ENCODE data around the gene SMPD3.
A peak's percentile ranks its signal among the peaks of the same experiment; 100 is the strongest.

DNA sequence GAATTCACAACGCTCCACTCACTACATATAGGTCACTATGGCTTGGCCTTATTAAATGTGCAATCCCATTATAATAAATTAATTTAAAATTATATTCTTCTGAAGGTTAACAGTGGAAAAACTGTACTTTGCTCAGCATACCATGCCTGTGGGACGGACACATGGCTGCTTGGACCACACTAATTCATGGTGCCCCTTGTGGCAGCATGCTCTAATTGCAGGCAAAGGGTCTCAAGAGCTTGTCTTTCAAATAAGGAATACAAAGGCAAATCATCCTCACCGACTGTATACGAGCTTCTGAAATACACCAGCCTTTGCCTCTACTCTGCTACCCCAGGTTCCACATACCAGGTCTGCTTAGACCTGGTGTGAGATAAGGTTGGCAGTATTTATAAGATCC, 11.7 kb downstream of the SMPD3 start:
- no peak for TF ChIP-seq ZFX (IDR thresholded peaks at IDR 0.05)
- TF ChIP-seq CTCF (IDR thresholded peaks at IDR 0.05 in 2 of 3, conservative IDR thresholded peaks at IDR 0.05 in 1 of 3; ENCODE audit: borderline replicate concordance in 1 of 3, insufficient read depth in 1 of 3, low read depth in 2 of 3, low read length in 2 of 3), result peak in 2 of 3 experiments; percentile 60; a peak in 4 of 6 replicates
- TF ChIP-seq YY1 (IDR thresholded peaks at IDR 0.05; ENCODE audit: extremely low read depth, insufficient replicate concordance, low read depth, low read length), result no peak
- TF ChIP-seq POLR2A (IDR thresholded peaks at IDR 0.05; ENCODE audit: borderline replicate concordance, extremely low read depth, insufficient read depth, insufficient read length), result no peak
- no peak for TF ChIP-seq REST (IDR thresholded peaks at IDR 0.05; ENCODE audit: low read depth)
- TF ChIP-seq EZH2 (IDR thresholded peaks at IDR 0.05), result no peak
- TF ChIP-seq SIN3A (IDR thresholded peaks at IDR 0.05; ENCODE audit: low read depth), result no peak
- no peak for TF ChIP-seq ZNF274 (IDR thresholded peaks at IDR 0.05; ENCODE audit: low read depth, low read length)
- no peak for TF ChIP-seq EZH2phosphoT487 (IDR thresholded peaks at IDR 0.05; ENCODE audit: borderline replicate concordance)

All from HCT116 (cell line).